Iris pigment epithelial cell (primary cell): ENCODE measurements around the gene TSBP1.
"Not testable (repeated sequence)": the region's sequence is repeated elsewhere in the genome, so short reads cannot be mapped to it uniquely, and the experiment has no call there.

ENCODE experiments used
- DNase-seq: peaks from one replicate; pipeline ENCODE4 v3.0.0-alpha.2; 2011; ENCODE audit warnings: low read depth

Gene TSBP1

DNA sequence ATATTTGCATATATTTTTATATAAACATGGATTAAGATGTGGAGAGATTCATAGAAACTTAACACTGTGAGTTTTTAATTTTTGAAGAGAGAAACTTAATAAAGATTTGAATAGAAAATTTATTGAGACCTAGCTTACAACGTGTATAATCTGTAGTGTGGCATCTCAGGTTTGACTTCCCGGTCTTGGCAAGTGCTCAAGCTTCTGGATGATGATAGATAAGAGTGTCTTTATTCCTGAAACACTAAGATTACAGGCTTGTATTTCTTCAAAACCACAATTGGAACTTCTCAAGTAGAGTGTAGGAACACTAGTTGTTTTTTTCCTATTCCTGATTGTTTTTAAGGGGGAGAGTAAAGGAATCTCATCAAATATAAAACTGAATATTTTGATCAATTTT, 83.3 kb downstream of the TSBP1 start:
- no peak for DNase-seq

DNA sequence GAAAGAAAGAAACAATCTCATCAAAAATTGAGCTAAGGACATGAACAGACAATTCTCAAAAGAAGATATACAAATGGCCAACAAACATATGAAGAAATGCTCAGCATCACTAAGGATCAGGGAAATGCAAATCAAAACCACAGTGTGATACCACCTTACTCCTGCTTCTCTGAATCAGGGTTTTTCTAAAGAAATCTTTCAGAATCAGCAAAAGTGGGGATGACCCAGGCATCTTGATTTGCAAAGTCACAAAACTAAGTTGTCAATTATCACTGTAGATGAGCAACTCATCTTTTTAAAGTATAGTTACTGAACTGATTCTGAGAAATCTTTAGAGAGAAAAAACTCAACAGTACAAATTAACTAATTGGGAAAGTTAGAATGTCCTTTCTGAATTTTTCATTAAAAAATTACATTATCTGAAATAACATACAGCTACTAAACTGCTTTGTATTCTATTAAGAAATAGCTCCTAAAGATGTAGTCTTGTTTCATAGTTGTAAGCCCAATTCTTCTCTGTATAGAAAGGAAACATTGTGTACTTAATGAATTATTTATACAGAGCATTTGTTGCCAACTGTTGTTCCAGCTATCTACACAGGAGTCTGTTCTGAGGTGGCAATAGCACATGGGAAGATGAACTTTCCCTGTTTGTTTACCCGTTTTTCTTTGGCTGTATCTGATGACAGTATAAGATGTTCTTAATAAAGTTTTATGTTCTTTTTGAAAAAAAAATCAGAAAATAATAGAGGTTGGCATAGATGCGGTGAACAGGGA, 97.7 kb downstream of the TSBP1 start:
- not testable (repeated sequence) for DNase-seq

DNA sequence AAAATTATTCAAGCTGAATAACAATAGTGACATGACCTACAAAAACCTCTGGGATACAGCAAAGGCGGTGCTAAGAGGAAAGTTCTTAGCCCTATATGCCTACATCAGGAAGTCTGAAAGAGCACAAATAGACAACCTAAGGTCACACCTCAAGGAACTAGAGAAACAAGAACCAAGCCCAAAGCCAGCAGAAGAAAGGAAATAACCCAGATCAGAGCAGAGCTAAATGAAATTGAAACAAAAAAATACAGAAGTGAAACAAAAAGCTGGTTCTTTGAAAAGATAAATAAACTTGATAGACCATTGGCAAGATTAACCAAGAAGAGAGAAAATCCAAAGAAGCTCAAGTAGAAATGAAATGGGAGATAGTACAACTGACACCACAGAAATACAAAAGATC, 100.3 kb downstream of the TSBP1 start:
- DNase-seq = no peak

DNA sequence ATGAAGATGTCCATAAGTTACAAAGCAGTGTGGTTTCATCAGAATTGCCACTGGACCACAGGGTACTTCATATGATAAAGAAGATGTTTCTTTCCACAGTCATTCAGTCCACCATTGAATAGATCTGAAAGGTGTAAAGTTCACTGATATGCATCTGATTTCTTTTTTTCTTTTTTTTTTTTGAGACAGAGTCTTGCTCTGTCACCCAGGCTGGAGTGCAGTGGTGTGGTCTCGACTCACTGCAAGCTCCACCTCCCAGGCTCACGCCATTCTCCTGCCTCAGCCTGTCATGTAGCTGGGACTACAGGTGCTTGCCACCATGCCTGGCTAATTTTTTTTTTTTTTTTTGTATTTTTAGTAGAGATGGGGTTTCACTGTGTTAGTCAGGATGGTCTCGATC, 103.2 kb downstream of the TSBP1 start:
- DNase-seq = not testable (repeated sequence)

DNA sequence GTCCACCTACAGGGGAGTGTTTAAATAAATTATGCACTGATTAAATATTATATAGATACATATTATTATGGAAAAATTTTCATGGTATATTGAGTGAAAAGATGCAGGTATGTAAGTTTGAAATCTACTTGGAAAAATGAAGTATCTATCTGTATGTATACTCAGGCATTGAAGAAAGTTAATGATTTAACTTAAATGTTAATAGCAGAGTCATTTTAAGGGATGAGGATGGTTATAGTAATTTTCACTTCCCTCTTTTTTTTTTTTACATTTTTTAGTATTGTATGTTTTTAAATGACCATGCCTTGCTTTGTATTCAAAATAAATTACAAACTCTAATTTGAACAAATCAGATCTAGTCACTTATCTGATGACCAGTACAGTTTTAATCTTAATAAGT, 104.7 kb downstream of the TSBP1 start:
- no peak for DNase-seq

DNA sequence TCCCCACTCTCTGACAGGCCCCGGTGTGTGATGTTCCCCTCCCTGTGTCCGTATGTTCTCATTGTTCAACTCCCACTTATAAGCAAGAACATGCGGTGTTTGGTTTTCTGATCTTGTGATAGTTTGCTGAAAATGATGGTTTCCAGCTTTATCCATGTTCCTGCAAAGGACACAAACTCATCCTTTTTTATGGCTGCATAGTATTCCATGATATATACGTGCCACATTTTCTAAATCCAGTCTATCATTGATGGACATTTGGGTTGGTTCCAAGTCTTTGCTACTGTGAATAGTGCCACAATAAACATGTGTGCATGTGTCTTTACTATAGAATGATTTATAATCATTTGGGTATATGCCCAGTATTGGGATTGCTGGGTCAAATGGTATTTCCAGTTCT, 114.4 kb downstream of the TSBP1 start:
- not testable (repeated sequence) for DNase-seq

DNA sequence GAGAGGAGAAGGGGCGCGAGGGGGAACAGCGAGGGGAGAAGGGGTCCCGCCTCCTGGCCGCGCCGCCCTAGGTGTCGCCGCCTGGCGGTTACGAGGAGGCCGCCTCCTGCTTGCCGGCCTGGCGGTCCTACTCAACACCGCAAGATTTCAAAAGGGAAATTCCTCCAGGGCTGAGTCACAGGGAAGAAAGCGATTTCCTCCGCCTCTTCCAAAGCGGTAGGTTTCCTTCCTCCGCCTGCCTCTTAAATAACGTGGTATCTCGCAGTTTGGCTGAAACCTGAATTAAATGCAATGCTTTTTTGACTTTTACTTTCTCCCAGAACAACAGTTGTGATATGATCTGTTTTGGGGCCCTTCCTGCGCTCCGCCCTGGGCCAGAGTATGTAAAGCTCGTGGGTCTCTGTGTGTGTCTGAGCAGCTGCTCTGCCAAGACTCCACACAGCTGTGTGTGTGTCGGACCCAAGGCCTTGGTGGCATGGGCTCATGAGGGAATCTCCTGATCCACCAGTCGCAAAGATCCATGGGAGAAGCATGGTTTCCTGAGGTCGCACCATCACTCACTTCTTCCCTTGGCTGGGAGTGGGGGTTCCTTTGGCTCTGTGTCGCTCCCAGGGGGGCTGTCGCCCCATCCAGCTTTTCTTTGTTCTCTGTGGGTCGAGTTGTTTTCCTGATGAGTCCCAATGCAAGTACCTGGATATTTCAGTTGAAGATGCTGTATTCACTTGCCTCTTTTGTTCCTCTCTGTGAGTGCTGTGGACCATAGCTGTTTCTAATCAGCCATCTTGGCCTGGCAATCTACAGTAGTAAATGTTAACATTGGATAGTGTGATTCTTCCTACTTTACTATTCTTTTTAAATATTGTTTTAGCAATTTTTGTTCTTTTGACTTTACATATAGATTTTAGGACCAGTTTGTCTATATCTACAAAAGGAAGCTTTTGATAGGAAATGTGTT, 116.2 kb downstream of the TSBP1 start:
- peak; percentile 96 for DNase-seq

DNA sequence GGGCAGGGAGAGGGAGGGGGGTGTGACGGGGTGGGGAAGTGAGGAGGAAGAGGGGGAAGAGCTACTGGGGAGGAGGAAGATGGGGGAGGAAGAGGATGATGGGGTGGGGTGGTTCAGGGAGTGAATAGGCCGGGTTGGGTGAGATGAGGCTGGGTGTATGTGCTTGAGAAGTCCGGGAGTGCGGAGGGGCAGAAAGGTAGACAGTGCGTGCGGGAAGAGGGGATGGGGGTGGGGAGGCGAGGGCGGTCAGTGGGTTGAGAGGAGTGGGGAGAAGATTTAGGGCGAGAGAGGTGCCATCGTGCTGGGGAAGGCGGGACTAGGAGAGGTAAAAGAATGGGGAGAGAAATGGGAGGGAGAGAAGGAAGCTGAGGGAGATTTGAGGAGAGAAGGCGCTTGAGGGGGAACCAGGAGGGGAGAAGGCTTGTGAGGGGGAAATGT, 116.9 kb downstream of the TSBP1 start:
- no peak for DNase-seq

DNA sequence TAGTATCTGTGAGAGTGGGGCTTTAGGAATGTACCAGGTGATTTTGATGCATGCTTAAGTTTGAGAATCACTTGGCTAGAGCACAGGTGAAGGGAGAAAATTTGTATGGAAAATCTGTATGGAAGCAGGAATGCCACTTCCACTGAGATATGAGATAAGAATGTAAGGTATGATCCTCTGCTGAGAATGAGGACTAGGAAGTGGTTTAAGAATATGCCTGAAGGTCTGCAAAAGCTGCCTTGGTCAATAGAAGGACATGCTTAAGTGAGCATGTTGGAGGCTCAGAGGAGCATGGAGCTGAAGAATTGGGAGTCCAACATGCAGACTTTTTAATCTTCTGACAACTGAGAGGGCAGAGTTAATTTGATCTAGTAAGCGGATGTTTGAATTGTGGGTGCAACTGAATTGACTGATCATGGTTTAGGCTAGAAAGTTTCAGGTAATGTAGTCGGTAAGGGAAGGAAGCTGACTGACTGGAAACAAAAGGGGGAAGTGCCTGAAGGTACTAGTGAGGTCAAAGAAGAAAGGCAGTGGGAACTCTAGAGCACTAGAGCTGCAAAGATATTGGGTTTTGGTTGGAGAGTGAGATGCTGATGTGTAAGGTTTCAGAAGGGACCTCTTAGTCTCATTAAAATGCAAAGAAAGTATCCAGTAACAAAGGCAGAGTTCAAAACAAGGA, 119.2 kb downstream of the TSBP1 start:
- no peak for DNase-seq

DNA sequence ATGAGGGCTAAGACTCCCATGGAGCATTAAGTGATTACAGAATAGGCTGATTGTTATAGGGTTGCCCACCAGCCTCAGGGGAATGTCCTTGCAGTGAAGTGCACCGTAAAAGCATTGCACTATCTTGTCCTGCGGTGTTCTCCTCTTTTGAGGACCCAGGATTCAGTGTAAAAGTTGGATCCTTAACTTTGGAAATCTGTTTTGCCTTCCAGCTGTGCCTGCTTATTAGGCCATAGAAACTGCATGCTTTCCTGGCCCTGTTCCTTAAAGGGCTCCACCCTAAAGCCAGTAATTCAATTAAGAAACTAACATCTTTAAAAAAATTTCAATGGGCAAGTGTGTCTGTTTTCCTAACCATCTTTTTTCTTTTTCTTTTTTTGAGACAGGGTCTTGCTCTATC, 122.4 kb downstream of the TSBP1 start:
- DNase-seq = no peak

DNA sequence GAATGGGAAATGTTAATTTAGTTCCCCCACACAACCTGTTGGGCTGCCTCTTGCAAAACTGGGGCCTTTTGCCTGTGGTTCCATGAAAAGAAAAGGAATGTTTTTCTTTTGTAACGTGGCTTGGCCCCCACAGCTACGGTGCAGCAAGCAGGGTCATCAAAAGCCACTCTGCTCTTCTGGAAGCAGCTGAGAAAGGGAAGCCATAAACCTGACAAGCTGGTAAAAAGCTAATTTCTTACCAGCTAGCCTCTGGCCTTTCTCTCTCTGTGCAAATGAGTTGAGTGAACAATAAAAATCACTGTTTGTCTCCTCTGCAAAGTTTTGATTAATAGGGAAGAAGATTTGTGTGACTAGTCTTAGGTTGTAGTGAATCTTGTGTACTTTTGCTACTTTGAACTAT, 124.3 kb downstream of the TSBP1 start:
- DNase-seq = no peak

DNA sequence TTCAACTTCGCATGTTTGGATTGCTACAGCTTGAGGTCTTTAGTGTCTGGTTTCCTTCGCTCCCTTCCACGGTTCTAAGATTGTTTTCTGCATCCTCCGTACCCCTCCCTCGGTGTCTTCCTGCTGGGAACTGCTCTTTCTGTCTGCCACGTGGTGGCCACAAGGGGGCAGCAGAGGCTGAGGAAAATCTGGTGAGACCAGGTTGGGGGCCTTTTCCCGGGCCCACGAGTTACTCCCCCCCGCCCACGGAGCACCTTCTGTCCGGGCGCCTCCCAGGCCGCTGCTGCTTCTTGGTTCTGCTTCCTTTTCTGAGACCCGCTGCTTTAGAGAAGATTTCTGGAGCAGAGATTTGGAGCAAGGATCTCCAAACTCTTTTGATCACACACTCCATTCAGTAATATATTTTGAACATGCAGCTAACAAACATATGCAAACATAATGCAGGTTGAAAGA, 126.7 kb downstream of the TSBP1 start:
- DNase-seq = peak; percentile 80

DNA sequence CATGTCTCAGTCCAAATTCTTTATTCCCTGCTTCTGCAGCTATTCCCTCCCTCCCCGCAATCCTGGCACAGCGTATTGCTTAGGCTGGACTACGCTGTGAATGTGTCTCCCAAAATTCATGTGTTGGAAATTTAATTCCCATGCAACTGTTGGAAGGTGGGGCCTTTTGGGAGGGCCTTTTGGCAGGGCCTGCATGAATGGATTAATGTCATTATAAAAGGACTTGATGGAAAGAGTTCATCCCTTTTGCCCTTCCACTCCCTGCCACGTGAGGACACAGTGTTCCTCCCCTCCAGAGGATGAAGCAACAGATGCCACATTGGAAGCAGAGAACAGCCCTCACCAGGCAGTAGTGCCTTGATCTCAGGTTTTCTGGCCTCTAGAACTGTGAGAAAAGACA, 127.4 kb downstream of the TSBP1 start:
- no peak for DNase-seq
